HEK293T (cell line): Measurements from ENCODE around the gene UPF2.

Experiments used
- ARNT ChIP-seq: fragments of 450-650 bp; IDR thresholded peaks from 2 replicates; pipeline ENCODE4 v1.6.1; 2017; ENCODE audit warnings: mild to moderate bottlenecking
- BHLHE40 ChIP-seq: fragments of 450-650 bp; IDR thresholded peaks from 2 replicates; pipeline ENCODE4 v1.6.1; 2016; ENCODE audit warnings: mild to moderate bottlenecking, moderate library complexity, borderline replicate concordance
- NFRKB ChIP-seq: fragments of 450-650 bp; IDR thresholded peaks from 2 replicates; pipeline ENCODE4 v1.6.1; 2016; ENCODE audit warnings: mild to moderate bottlenecking, moderate library complexity

DNA sequence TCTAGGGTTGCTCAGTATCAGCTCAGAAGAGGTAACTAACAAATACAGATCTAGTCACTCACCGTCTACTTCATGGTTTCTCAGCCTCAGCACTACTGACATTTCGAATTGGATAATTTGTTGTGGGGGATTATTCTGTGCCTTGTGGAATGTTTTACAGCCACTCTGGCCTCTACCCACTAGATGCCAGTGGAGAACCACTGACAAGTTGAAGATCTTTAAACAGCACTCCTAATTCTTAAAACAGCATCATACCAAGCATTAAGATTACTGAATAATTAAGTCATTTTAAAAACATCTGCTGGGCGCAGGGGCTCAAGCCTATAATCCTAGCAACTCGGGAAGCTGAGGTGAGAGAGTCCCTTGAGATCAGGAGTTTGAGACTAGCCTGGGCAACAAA lies 82.6 kb downstream of the UPF2 start:
- TF ChIP-seq NFRKB (no peak), ARNT (no peak), BHLHE40 (no peak)
